Progenitor cell of endocrine pancreas (in vitro differentiated cells): Measurements from ENCODE around the gene DAB2. TPM values are rescaled to one million over a fixed set of nuclear protein-coding genes. Genes with fewer than 3 reads are reported as not detected.
A peak's percentile ranks its signal among the peaks of the same experiment; 100 is the strongest.

Experiments used
- DNase-seq: peaks from one replicate; pipeline ENCODE4 v3.0.0; 2021; ENCODE audit warnings: low spot score; ENCODE audit not compliant: unreplicated experiment
- H3K27ac Mint-ChIP-seq: 2 replicates; pipeline ENCODE4 v1.8.0; 2021; ENCODE audit warnings: mild to moderate bottlenecking, moderate library complexity, mixed read lengths
- H3K27me3 Mint-ChIP-seq: 2 replicates; pipeline ENCODE4 v1.8.0; 2021; ENCODE audit warnings: mixed read lengths
- H3K36me3 Mint-ChIP-seq: 2 replicates; pipeline ENCODE4 v1.8.0; 2022; ENCODE audit warnings: mixed read lengths; ENCODE audit not compliant: insufficient read depth
- H3K4me1 Mint-ChIP-seq: 2 replicates; pipeline ENCODE4 v1.8.0; 2021; ENCODE audit warnings: low read depth, mixed read lengths
- H3K4me3 Mint-ChIP-seq: 2 replicates; pipeline ENCODE4 v1.8.0; 2021; ENCODE audit warnings: low read depth, mild to moderate bottlenecking, moderate library complexity, mixed read lengths
- H3K9me3 Mint-ChIP-seq: 2 replicates; pipeline ENCODE4 v1.8.0; 2021; ENCODE audit warnings: low read depth, mixed read lengths
- CTCF ChIP-seq: fragments of 200-600 bp; sonication (generic); IDR thresholded peaks from one replicate; pipeline ENCODE4 v1.5.0; 2021; ENCODE audit warnings: antibody characterized with exemption, mild to moderate bottlenecking; ENCODE audit not compliant: unreplicated experiment
- total RNA-seq: library from RNA; stranded (reverse); gene quantifications from 2 replicates; pipeline ENCODE4 v1.2.1, GENCODE V29; 2021

Gene DAB2
- total RNA-seq, 1 donor from 2014 or later: 46.0 TPM

GRCh38 chr5:39422728-39423285 lies 2.0 kb downstream of the DAB2 start:
- Mint-ChIP-seq H3K9me3 (no peaks in the 10 kb centered on the region), H3K27ac (no peak overlapping the region), H3K36me3 (no peaks in the 10 kb centered on the region), H3K27me3 (no peaks in the 10 kb centered on the region), H3K4me1 (peaks cover 40% of the 10 kb centered on the region), H3K4me3 (peak overlapping the region; percentile 89)
- TF ChIP-seq CTCF: no peak
- no peak for DNase-seq

- Mint-ChIP-seq H3K36me3 (peaks cover 2% of the 10 kb centered on the region), H3K27me3 (no peaks in the 10 kb centered on the region), H3K27ac (no peak overlapping the region), H3K9me3 (no peaks in the 10 kb centered on the region), H3K4me1 (peaks cover 38% of the 10 kb centered on the region), H3K4me3 (peak overlapping the region; percentile 89)
- no peak for TF ChIP-seq CTCF
- DNase-seq: no peak
These were observed 2.7 kb downstream of the DAB2 start for GRCh38 chr5:39422036-39422606.

GRCh38 chr5:39420482-39421145 lies 4.2 kb downstream of the DAB2 start:
- Mint-ChIP-seq H3K27ac (peak overlapping the region; percentile 59), H3K4me1 (peaks cover 25% of the 10 kb centered on the region), H3K27me3 (no peaks in the 10 kb centered on the region), H3K4me3 (no peak overlapping the region), H3K9me3 (no peaks in the 10 kb centered on the region), H3K36me3 (peaks cover 2% of the 10 kb centered on the region)
- DNase-seq: no peak
- no peak for TF ChIP-seq CTCF

GRCh38 chr5:39419796-39420195 lies 5.0 kb downstream of the DAB2 start:
- DNase-seq: no peak
- H3K36me3 Mint-ChIP-seq: peaks cover 2% of the 10 kb centered on the region
- TF ChIP-seq CTCF: no peak
- no peaks in the 10 kb centered on the region for H3K9me3 Mint-ChIP-seq
- no peak overlapping the region for H3K4me3 Mint-ChIP-seq
- H3K27ac Mint-ChIP-seq: no peak overlapping the region
- H3K4me1 Mint-ChIP-seq: peaks cover 25% of the 10 kb centered on the region
- no peaks in the 10 kb centered on the region for H3K27me3 Mint-ChIP-seq

- TF ChIP-seq CTCF: no peak
- H3K27ac Mint-ChIP-seq: no peak overlapping the region
These were observed 6.8 kb downstream of the DAB2 start for GRCh38 chr5:39417979-39418378.

More at GRCh38 chr5:39417979-39418378, 6.8 kb downstream of the DAB2 start:
- H3K4me3 Mint-ChIP-seq: no peak overlapping the region
- H3K4me1 Mint-ChIP-seq: peaks cover 16% of the 10 kb centered on the region
- H3K9me3 Mint-ChIP-seq: no peaks in the 10 kb centered on the region
- H3K36me3 Mint-ChIP-seq: peaks cover 2% of the 10 kb centered on the region
- H3K27me3 Mint-ChIP-seq: no peaks in the 10 kb centered on the region
- DNase-seq: no peak
